ENCODE measurements around the gene PTBP3. TPM values are rescaled to one million over a fixed set of nuclear protein-coding genes. Genes with fewer than 3 reads are reported as not detected.

PTBP3 gene
- total and polyA plus RNA-seq, 2 of the 4 experiments (the other 2 are of a cell fraction) = 8.6 to 15.6 TPM

DNA sequence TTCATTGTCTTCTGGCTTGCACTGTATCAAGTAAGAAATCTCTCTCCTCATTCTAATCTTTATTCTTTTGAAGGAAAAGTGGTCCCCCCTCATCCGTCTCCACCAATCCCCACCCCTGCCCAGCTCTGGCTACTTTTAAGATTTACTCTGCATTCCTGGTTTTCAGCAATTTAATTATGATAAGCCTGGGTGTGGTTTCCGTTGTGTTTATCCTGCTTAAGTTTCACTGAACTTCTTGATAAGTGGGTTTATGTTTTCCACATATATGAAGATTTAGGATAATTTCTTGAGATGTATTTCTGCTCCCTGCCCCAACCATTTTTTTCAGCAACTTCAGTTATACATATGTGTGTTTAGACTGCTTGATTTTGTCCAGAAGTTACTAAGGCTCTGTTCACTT, 46.5 kb downstream of the PTBP3 start:
- H3K9me1 ChIP-seq (ENCODE audit: insufficient read depth, low read length) = no peaks in the 10 kb centered on the region
- no CpG with 5 or more reads among the region's 2 CpGs for WGBS, 2 experiments (ENCODE audit: extremely low coverage in 2 of 2, insufficient read length in 1 of 2)
- H4K91ac ChIP-seq (ENCODE audit: insufficient read depth, low read depth, low read length) = no peak overlapping the region
- no peak overlapping the region for H3K4me2 ChIP-seq (ENCODE audit: low read depth, low read length)
- no TSS peak for BruUV-seq (replicated peaks)
- dilution Hi-C loops (cut with HindIII; ENCODE audit: low sequenced_read_pairs, unreplicated experiment) (no loop called here), in situ Hi-C loops (cut with MboI; ENCODE audit: low sequenced_read_pairs) (no loop called here), intact Hi-C loops (cut with micrococcal nuclease) (loop anchor here (5.0 kb wide), 1 partner anchor 775 kb away; no protein-coding TSS in a partner anchor)
- DNase-seq (no peak), ATAC-seq (ENCODE audit: low read depth) (no peak)
- H2BK5ac ChIP-seq (ENCODE audit: low read depth, low read length, poor library complexity, severe bottlenecking) = no peak overlapping the region
- peaks cover 13% of the 10 kb centered on the region for H3K9me3 ChIP-seq (ENCODE audit: control insufficient read depth, insufficient read depth, low read length)
- no peak overlapping the region for H4K5ac ChIP-seq (ENCODE audit: low read depth, low read length)
- H3K27me3 ChIP-seq (ENCODE audit: control insufficient read depth, insufficient read depth, low read length) = no peaks in the 10 kb centered on the region
- no peak overlapping the region for H3K27ac ChIP-seq (ENCODE audit: insufficient read depth, low read length)
- no peak overlapping the region for H4K8ac ChIP-seq (ENCODE audit: low read depth in 2 of 2, low read length in 2 of 2)
- no peak overlapping the region for H2AK5ac ChIP-seq (ENCODE audit: low read depth, low read length)
- POLR2A ChIA-PET (ENCODE audit: unreplicated experiment) = no interaction called here
- no peak overlapping the region for H3K23ac ChIP-seq (ENCODE audit: low read depth, low read length)
- no peak overlapping the region for H2AK9ac ChIP-seq (replicated peaks; ENCODE audit: low read depth, low read length, poor library complexity)
- peaks cover 26 to 36% of the 10 kb centered on the region in 2 experiments for H3K79me1 ChIP-seq (ENCODE audit: low read depth in 1 of 2, low read length in 2 of 2)
- H2BK20ac ChIP-seq (ENCODE audit: low read depth, low read length) = no peak overlapping the region
- CTCF ChIA-PET = interaction anchor here (1.0 kb wide), 1 partner anchor 8 kb away, joined by 6 read pairs; no protein-coding TSS in a partner anchor
- peaks cover 12% of the 10 kb centered on the region; the same call in 1 of the 2 replicates for H3K36me3 ChIP-seq (ENCODE audit: control insufficient read depth, insufficient read depth, low read length)
- H3K18ac ChIP-seq (ENCODE audit: low read depth, low read length) = no peak overlapping the region
- no peak overlapping the region for H2BK120ac ChIP-seq (ENCODE audit: low read depth, low read length)
- H2BK15ac ChIP-seq (ENCODE audit: low read depth, low read length) = no peak overlapping the region
- no peak overlapping the region for H3K4ac ChIP-seq (ENCODE audit: low read depth, low read length)
- H3K4me3 ChIP-seq (ENCODE audit: insufficient read depth, low read depth, low read length) = no peak overlapping the region
- no peak overlapping the region for H3K14ac ChIP-seq (replicated peaks; ENCODE audit: low read depth, low read length)
- no peak overlapping the region for H3K9ac ChIP-seq (ENCODE audit: low read depth, low read length)
- H3K4me1 ChIP-seq (ENCODE audit: control insufficient read depth, insufficient read depth, low read length) = peaks cover 2% of the 10 kb centered on the region
- H2AFZ ChIP-seq (replicated peaks; ENCODE audit: low read length, poor library complexity) = no peak overlapping the region
- no peak overlapping the region for H3K56ac ChIP-seq (ENCODE audit: extremely low read depth, insufficient read depth, low read length)
- no peaks in the 10 kb centered on the region for H4K20me1 ChIP-seq (ENCODE audit: insufficient read depth, low read length)
- TF ChIP-seq, protein P1, sequence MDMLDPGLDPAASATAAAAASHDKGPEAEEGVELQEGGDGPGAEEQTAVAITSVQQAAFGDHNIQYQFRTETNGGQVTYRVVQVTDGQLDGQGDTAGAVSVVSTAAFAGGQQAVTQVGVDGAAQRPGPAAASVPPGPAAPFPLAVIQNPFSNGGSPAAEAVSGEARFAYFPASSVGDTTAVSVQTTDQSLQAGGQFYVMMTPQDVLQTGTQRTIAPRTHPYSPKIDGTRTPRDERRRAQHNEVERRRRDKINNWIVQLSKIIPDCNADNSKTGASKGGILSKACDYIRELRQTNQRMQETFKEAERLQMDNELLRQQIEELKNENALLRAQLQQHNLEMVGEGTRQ (IDR thresholded peaks at IDR 0.05; ENCODE audit: low read depth, low read length) = no peak
- TF ChIP-seq RAD21 (IDR thresholded peaks at IDR 0.05; ENCODE audit: low read length) = no peak

Data from IMR-90 (cell line).